ENCODE data around the gene GJB4. TPM values are rescaled to one million over a fixed set of nuclear protein-coding genes. Genes with fewer than 3 reads are reported as not detected.
A peak's percentile ranks its signal among the peaks of the same experiment; 100 is the strongest.

Gene GJB4
- total RNA-seq, 1 donor: not detected

GRCh38 chr1:34786521-34787325, 27.2 kb downstream of the GJB4 start:
- peak; percentile 79 for DNase-seq (ENCODE audit: low read depth)
- peak; percentile 90 for TF ChIP-seq CTCF (IDR thresholded peaks at IDR 0.05; ENCODE audit: insufficient read depth, low read length)
- no peak overlapping the region for H3K4me3 ChIP-seq (ENCODE audit: low read depth, low read length)

GRCh38 chr1:34787461-34788420, 28.2 kb downstream of the GJB4 start:
- no peak overlapping the region for H3K4me3 ChIP-seq (ENCODE audit: low read depth, low read length)
- peak; percentile 29 for DNase-seq (ENCODE audit: low read depth)
- peak; percentile 15 for TF ChIP-seq CTCF (IDR thresholded peaks at IDR 0.05; ENCODE audit: insufficient read depth, low read length)

- no peak for DNase-seq (ENCODE audit: low read depth)
- H3K4me3 ChIP-seq (ENCODE audit: low read depth, low read length): no peak overlapping the region
- no peak for TF ChIP-seq CTCF (IDR thresholded peaks at IDR 0.05; ENCODE audit: insufficient read depth, low read length)
Observed at GRCh38 chr1:34790985-34791384, 31.4 kb downstream of the GJB4 start.

GRCh38 chr1:34792424-34792823, 32.9 kb downstream of the GJB4 start:
- H3K4me3 ChIP-seq (ENCODE audit: low read depth, low read length): no peak overlapping the region
- no peak for DNase-seq (ENCODE audit: low read depth)
- no peak for TF ChIP-seq CTCF (IDR thresholded peaks at IDR 0.05; ENCODE audit: insufficient read depth, low read length)

GRCh38 chr1:34792868-34793727, 33.6 kb downstream of the GJB4 start, which contains the start of gene GJA4:
TSS of gene GJA4 (plus strand) at chr1:34792999. CDS start at chr1:34794214, 1,215 bp downstream.
- no peak for TF ChIP-seq CTCF (IDR thresholded peaks at IDR 0.05; ENCODE audit: insufficient read depth, low read length)
- no peak for DNase-seq (ENCODE audit: low read depth)

More at GRCh38 chr1:34792868-34793727, 33.6 kb downstream of the GJB4 start, which contains the start of gene GJA4:
- H3K4me3 ChIP-seq (ENCODE audit: low read depth, low read length): no peak within 1 kb of the TSS
